ENCODE measurements around the gene TCF4. TPM values are rescaled to one million over a fixed set of nuclear protein-coding genes. Genes with fewer than 3 reads are reported as not detected.

TCF4 gene
- total RNA-seq, 4 donors from 2014 or later = 30.3 to 51.1 (median 40.1) TPM

DNA sequence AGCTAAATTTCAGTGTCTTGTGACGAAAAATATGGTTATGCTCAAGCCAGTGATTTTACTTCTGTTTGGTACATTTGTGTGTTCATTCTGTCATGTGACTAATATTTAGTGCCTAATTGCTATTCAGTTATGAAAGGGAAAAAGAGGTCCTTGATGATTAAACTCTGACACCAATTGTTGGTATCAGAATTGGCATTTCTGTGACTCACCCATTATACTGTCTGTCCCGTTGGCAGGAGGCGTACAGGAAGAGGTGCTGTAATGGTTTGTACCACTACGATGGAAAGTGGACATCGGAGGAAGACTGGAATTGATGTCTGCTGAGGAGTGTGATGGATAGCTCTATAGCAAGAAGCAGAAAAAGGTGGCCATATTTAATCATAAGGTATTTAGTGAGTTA, 318.4 kb downstream of the TCF4 start:
- peaks cover 0 to 8% (median 0%) of the 10 kb centered on the region in 4 donors for H3K4me1 ChIP-seq
- no peaks in the 10 kb centered on the region for H3K9me3 ChIP-seq
- H3K27ac ChIP-seq = no peak overlapping the region
- no peaks in the 10 kb centered on the region for H3K36me3 ChIP-seq
- 76 to 83% methylated on average over 2 to 5 of the region's 5 CpGs for WGBS, 2 donors (ENCODE audit: low coverage in 1 of 2)
- no peak for DNase-seq
- no peak overlapping the region for H3K4me3 ChIP-seq
- TF ChIP-seq EP300 (IDR thresholded peaks at IDR 0.05; ENCODE audit: low read depth) (no peak), POLR2AphosphoS5 (IDR thresholded peaks at IDR 0.05) (no peak), POLR2A (IDR thresholded peaks at IDR 0.05) (no peak)
- TF ChIP-seq, protein P1, sequence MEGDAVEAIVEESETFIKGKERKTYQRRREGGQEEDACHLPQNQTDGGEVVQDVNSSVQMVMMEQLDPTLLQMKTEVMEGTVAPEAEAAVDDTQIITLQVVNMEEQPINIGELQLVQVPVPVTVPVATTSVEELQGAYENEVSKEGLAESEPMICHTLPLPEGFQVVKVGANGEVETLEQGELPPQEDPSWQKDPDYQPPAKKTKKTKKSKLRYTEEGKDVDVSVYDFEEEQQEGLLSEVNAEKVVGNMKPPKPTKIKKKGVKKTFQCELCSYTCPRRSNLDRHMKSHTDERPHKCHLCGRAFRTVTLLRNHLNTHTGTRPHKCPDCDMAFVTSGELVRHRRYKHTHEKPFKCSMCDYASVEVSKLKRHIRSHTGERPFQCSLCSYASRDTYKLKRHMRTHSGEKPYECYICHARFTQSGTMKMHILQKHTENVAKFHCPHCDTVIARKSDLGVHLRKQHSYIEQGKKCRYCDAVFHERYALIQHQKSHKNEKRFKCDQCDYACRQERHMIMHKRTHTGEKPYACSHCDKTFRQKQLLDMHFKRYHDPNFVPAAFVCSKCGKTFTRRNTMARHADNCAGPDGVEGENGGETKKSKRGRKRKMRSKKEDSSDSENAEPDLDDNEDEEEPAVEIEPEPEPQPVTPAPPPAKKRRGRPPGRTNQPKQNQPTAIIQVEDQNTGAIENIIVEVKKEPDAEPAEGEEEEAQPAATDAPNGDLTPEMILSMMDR (IDR thresholded peaks at IDR 0.05) = no peak
- in situ Hi-C loops (cut with MboI; ENCODE audit: low pct_ligation_motif_present in 1 of 4, low pct_unique_long_range_greater_than_20kb in 1 of 4, low sequenced_read_pairs in 3 of 4) = no loop called here
- H3K27me3 ChIP-seq = no peaks in the 10 kb centered on the region
- intact Hi-C loops (cut with DNase I; ENCODE audit: low total_unique reads) = no loop called here

DNA sequence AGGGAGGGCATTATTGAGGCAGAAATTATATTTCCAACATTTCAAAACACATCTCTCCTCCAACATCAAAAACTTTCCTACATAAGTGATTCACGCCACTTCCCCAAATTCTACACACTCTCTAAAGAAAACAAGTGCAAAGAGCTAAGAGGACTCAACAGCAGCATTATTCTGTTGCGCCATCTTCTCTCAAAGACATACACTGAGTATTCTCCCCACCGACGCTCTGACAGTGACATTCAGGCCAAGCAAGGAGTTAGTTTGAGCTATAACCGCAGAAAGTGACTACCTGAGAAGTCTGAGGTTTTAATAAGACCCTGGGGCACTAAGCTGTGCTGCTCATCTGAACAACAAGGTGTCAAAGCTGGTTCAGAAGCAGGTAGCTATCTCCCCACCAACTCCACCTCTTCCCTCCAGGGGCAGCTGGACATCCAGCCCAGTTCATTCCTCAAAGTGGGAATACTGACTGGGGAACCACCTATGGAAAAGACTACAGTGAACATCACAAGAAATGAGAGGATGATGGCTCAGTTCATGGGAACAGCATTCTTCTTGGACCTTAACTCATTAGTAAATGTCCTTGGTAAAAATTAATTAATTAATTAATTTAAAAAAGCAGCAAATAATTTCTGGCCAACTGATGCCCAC, 319.2 kb downstream of the TCF4 start:
- peak overlapping the region in 3 of 4 donors; percentile 3 to 30 (median 15) for H3K27ac ChIP-seq
- H3K4me3 ChIP-seq = no peak overlapping the region
- intact Hi-C loops (cut with DNase I; ENCODE audit: low total_unique reads) = no loop called here
- TF ChIP-seq POLR2AphosphoS5 (IDR thresholded peaks at IDR 0.05) = no peak
- TF ChIP-seq, protein P1 (IDR thresholded peaks at IDR 0.05) = no peak
- TF ChIP-seq EP300 (IDR thresholded peaks at IDR 0.05; ENCODE audit: low read depth) = no peak
- TF ChIP-seq POLR2A (IDR thresholded peaks at IDR 0.05) = no peak
- no peak for DNase-seq
- no peaks in the 10 kb centered on the region for H3K9me3 ChIP-seq
- H3K4me1 ChIP-seq = peaks cover 0 to 13% (median 0%) of the 10 kb centered on the region in 4 donors
- 83 to 85% methylated on average over 2 to 5 of the region's 5 CpGs for whole genome bisulfite sequencing, 2 donors (ENCODE audit: low coverage in 1 of 2)
- in situ Hi-C loops (cut with MboI; ENCODE audit: low pct_ligation_motif_present in 1 of 4, low pct_unique_long_range_greater_than_20kb in 1 of 4, low sequenced_read_pairs in 3 of 4) = no loop called here
- no peaks in the 10 kb centered on the region for H3K36me3 ChIP-seq
- no peaks in the 10 kb centered on the region for H3K27me3 ChIP-seq

DNA sequence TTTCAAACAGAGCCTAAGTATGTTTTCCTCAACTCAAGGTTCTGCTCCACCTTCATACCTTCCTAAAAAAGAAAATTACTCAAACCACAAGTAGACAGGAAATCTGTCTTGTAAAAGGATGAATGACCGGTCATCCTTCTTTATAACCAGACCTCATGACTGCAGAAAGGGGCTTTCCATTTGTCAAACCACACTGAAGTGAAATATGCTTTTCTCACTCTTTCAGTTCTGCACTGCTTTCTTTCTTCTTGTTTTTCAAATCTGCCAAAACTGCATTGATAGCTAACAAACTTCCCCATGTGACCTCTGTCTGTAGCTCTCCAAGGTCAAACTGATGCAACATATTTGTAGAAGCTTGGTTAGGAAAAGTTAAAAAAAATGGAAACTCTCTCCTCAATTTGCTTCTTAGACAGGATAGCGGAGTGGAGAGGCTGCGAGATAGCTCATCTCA, 319.8 kb downstream of the TCF4 start:
- TF ChIP-seq, protein P1 (IDR thresholded peaks at IDR 0.05) = no peak
- no peak for TF ChIP-seq POLR2AphosphoS5 (IDR thresholded peaks at IDR 0.05)
- peak overlapping the region in 3 of 4 donors; percentile 3 to 30 (median 15) for H3K27ac ChIP-seq

GRCh38 chr18:55266981-55267380, 321.0 kb downstream of the TCF4 start:
- H3K4me3 ChIP-seq = no peak overlapping the region
- TF ChIP-seq POLR2AphosphoS5 (IDR thresholded peaks at IDR 0.05) = no peak
- TF ChIP-seq, protein P1 (IDR thresholded peaks at IDR 0.05) = no peak
- TF ChIP-seq EP300 (IDR thresholded peaks at IDR 0.05; ENCODE audit: low read depth) = no peak
- no peak for TF ChIP-seq POLR2A (IDR thresholded peaks at IDR 0.05)
- H3K27ac ChIP-seq = no peak overlapping the region
- no peak for DNase-seq
- no peaks in the 10 kb centered on the region for H3K27me3 ChIP-seq
- WGBS, 2 donors (ENCODE audit: low coverage in 1 of 2) = 59 to 79% methylated on average over 5 to 6 of the region's 6 CpGs
- no peaks in the 10 kb centered on the region for H3K9me3 ChIP-seq
- intact Hi-C loops (cut with DNase I; ENCODE audit: low total_unique reads) (no loop called here), in situ Hi-C loops (cut with MboI; ENCODE audit: low pct_ligation_motif_present in 1 of 4, low pct_unique_long_range_greater_than_20kb in 1 of 4, low sequenced_read_pairs in 3 of 4) (no loop called here)
- peaks cover 0 to 13% (median 0%) of the 10 kb centered on the region in 4 donors for H3K4me1 ChIP-seq
- H3K36me3 ChIP-seq = no peaks in the 10 kb centered on the region

More for the DNA sequence above, 319.8 kb downstream of the TCF4 start:
- intact Hi-C loops (cut with DNase I; ENCODE audit: low total_unique reads) (no loop called here), in situ Hi-C loops (cut with MboI; ENCODE audit: low pct_ligation_motif_present in 1 of 4, low pct_unique_long_range_greater_than_20kb in 1 of 4, low sequenced_read_pairs in 3 of 4) (no loop called here)
- no peaks in the 10 kb centered on the region for H3K36me3 ChIP-seq
- H3K9me3 ChIP-seq = no peaks in the 10 kb centered on the region
- DNase-seq = no peak
- WGBS, 2 donors (ENCODE audit: low coverage in 1 of 2) = 70 to 76% methylated on average over 2 to 3 of the region's 3 CpGs
- H3K27me3 ChIP-seq = no peaks in the 10 kb centered on the region
- H3K4me1 ChIP-seq = peaks cover 0 to 13% (median 0%) of the 10 kb centered on the region in 4 donors
- H3K4me3 ChIP-seq = no peak overlapping the region
